Activated CD8-positive, alpha-beta memory T cell treated with anti-CD3 and anti-CD28 coated beads for 48 hours (primary cell): ENCODE data around the gene ZNF205.
"Not testable (repeated sequence)": the region's sequence is repeated elsewhere in the genome, so short reads cannot be mapped to it uniquely, and the experiment has no call there.

ENCODE experiments used
- DNase-seq, 3 experiments: peaks; one replicate each; pipeline ENCODE4 v3.0.0-alpha.2; 2020; ENCODE audit warnings: low read depth in 2 of 3, low spot score in 2 of 3

ZNF205 gene

DNA sequence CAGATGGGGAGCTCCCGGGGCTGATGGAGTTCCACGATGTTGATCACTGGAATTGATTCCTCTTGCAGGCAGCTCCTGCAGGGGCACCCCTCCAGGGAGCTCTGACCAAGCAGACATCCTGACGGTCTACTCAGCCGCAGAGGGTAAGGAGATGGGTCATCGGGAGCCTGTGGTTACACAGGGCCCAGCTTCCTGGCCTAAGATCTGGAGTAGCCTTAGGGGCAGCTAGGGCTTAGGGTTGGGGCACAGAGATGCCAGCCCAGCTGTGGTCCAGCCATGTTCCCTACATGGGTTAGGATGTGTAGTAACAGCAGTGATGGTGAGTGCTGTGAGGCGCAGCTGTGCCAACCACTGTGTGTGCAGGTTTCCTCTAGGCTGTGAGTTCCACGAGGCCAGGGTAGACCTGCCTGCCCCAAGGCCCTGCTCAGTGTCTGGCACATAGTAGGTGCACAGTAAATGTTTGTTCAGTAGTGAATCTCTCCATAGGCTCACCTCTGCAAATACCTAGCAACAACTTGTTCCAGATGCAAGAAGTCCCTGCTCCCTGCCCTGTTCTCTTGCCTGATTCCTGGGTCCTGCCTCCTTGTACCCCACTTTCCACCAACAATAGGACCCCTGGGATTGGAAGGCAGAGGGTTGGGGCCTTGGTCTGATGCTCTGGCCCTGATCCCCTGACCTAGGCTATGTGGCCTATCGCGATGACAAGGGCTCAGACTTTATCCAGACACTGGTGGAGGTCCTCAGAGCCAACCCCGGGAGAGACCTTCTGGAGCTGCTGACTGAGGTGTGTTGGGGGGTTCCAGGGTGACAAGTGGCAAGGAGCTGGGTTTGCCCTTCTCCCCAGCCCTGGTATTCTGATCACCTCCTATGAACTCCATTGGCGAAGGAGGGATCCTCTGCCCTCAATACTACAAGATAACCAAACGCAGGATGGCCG lies 36.1 kb downstream of the ZNF205 start:
- no peak for DNase-seq

DNA sequence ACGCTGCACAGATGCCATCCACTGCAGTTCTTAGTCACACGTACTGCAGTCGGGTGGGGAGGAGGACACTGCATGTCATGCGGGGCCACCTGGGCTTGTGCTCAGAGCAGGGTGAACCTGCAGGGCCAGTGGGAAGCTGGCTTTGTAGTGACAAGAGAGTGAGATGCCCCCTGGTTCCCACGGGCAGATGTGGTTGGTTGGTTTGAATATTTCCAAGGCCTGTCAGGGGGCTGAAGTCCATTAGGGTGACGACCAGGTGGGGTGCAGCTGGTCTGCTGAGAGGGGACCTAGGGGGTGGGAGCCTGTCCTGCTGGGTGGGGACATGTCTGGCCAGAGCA lies 36.8 kb downstream of the ZNF205 start:
- DNase-seq, result no peak

DNA sequence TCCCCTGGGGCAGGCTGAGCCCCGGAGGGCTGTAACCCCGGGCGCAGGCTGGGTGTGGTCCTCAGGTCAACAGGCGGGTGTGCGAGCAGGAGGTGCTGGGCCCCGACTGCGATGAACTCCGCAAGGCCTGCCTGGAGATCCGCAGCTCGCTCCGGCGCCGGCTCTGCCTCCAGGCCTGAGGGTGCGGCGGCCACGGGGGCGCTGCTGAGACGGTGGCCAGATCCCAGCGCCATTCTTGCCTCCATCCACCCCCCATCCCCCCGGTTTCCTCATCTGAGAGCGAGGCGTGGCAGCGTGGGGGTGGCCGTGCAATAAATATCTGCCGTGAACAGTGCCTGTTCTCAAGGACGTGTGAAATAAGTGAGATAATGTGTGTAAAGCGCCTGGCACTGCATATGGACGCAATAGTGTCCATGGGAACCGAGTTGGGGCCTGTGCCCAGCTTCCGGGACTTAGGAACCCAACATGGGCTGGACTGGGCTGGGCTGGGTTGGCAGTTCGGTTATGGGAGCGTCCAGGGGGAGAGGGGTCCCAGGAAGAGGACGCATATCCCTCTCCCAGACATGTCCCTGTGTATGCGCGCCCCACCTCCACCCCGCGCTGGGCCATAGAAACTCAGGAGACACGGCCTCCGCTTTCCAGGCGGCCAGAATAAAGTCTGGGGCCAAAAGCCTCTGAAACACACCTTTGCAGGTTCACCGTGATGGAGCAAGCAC lies 37.4 kb downstream of the ZNF205 start:
- DNase-seq, result no peak

DNA sequence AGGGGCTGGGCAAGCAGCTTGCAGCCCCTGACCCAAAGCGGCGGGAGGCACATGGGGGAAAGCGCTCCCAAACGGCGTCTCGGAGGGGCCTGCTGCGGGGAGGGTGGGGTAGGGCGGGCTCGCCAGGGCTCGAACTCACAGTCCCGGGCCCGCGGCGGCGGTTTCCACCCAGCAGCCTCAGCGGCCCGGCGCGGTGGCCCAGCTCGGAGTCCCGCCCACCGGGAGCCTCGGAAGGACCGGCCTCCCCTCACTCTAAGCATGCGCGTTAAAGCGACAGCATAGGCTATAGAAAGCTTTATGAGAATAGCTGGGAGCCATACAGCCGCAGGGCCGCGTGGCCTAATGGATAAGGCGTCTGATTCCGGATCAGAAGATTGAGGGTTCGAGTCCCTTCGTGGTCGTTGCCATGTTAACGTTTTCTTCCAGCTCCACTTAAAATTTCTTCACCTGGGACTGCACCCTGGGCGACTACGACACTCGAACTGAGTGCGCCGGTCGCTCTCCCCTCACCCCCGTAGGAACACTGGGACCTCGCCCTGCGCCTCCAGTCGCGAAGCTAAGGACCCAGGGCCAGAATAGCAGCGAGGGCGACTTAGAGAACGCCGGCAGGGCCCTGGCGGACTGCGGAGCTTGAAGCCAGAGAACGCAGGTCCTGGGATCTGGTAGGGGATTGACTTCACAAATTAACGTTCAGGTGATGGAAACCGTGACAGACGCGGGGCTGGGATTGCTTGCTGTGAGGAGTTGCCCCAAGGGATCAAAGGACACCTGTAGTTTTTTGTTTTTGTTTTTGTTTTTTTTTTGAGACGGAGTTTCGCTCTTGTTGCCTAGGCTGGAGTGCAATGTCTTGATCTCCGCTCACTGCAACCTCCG lies 38.2 kb downstream of the ZNF205 start:
- peak; percentile 99 to 100 (median 100) for DNase-seq

DNA sequence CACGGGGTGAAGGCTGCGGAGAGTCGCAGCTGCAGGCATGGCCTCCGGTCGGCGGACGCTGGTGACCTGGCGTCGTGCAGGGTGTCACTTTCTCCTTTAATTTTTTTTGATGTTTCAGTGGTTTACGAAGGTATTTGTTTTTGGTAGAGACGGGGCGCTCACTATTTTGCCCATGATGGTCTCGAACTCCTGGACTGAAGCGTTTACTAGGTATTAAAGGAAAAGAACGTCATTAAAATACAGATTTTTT lies 39.6 kb downstream of the ZNF205 start:
- DNase-seq, result no peak

DNA sequence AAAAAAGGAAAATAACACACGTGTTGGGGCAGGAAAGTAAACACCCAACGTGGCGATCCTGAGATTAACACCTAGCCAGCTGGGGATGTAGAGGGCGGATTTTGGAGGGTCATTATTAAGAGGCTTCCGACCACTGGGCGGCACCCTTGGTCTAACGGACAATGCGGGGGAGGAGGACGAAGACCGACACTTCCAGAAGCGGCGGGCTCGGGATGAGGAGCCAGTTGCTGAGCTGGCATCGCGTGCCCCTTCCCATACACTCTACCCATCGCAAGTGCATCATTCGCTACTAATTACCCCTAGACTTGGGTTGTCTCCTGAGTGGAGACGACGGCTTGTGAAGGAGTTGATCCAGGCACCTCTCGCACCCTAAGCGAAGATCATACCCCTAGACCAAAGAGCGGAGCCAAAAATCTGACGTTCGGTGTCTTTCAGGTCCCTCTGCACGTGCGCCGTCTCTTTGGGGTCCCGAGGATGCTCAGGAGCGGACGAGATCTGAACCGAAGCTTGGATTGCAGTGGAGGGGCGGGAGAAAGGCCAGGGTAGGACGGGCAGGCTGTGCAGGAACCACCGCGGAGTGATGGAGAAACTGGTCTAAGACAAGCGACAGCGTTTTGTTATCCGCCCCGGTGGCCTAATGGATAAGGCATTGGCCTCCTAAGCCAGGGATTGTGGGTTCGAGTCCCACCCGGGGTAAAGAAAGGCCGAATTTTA lies 40.0 kb downstream of the ZNF205 start:
- peak; percentile 83 to 99 (median 99) for DNase-seq

DNA sequence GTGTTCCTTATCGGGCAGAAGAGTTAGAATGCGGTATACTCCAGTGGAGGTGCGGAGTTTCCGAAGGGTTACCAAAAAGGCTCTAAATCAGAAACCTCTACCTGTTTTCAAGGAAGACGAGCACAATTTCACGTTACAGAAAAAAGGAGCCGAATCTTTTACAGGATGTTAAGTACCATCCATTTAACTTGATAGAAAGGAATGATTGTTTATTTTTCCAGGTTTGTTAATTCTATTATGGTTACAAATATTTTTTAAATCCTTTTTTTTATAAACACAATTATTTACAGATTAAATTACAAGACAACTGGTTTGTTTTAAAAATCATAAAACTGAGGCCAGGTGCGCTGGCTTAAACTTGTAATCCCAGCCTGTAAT lies 40.6 kb downstream of the ZNF205 start:
- no peak for DNase-seq

DNA sequence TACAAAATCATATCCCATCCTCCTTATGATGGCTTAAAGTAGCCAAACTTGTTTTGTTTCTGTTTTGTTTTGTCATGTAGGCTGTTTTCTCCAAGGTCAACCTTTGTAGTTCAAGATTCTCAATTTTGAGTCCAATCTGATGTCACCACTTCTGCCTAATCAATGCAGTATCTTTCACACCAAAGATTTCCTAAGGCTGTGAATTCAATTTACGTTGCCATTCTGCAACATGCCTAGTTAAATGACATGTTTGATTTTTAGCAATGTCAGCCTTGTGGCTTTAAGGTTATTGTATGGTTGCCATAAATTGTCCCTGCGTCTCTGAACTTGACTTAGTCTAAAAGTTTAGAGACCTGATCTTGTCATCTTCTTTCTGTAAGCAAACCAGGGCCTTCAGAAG lies 42.8 kb downstream of the ZNF205 start:
- DNase-seq, result no peak

DNA sequence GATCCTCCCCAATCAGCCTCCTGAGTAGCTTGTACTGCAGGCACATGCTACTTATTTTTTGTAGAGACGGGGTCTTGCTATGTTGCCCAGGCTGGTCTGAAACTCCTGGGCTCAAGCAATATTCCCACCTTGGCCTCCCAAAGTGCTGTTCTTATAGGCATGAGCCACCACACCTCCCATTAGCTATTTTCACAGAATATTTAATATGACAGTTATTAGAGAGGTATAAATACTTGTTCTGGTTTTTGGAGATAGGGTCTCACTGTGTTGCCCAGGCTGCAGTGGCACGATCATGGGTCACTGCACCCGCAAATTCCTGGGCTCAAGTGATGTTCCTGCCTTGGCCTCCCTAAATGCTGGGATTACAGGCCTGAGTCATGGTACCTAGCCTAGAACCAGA lies 43.6 kb downstream of the ZNF205 start:
- no peak for DNase-seq

DNA sequence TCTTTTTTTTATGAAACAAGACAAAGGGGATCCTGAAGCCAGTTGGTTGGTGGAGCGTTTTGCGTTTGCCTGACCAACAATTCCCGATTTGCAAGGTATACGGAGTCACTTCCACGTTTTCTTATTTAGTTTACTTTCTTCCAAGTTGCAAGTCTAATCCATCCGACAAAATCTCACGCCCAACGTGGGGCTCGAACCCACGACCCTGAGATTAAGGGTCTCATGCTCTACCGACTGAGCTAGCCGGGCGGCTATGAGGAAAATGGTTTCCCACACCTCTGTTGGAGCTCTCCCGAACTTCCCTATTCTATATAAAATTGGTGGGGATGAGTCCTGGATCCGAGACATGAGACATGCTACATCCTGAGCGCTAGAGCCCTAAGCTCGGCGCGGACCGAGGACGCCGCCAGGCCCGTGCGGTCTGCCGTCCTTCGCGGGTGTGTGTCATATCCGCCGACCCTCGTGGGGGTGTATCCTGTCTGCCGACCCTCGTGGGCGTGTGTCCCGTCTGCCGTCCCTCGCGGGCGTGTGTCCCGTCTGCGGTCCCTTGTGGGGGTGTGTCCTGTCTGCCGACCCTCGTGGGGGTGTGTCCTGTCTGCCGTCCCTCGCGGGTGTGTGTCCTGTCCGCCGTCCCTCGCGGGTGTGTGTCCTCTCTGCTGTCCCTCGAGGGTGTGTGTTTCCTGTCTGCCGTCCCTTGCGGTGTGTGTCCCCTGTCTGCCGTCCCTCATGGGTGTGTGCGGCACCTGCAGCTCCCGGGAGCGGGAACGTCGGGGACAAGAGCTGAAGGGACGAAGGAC lies 45.0 kb downstream of the ZNF205 start:
- peak in 1 of 3 experiments; percentile 68 for DNase-seq

DNA sequence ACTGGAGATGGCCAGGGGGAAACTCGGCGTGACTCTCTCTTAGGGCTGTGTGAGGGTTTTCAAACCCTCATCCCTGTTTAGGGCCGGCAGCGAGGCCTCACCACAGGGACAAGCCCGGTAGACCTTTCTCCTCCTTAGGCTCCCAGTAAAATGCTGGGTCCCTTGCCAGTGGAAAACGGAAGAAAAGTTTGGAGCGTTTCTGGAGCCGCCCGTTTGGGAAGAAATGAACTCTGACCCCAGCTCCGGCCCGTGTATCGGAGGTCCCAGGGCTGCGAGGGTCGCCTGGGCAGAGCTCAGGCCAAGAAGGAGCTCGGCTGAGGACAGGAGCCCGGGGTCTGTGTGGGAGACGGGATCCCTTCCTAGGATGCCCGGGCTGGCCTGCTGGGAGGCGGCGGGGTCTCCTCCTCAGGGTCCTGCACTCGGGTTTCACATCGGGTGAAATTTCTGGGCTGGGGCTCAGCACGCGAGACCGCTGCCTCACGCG lies 45.7 kb downstream of the ZNF205 start:
- DNase-seq, result no peak

DNA sequence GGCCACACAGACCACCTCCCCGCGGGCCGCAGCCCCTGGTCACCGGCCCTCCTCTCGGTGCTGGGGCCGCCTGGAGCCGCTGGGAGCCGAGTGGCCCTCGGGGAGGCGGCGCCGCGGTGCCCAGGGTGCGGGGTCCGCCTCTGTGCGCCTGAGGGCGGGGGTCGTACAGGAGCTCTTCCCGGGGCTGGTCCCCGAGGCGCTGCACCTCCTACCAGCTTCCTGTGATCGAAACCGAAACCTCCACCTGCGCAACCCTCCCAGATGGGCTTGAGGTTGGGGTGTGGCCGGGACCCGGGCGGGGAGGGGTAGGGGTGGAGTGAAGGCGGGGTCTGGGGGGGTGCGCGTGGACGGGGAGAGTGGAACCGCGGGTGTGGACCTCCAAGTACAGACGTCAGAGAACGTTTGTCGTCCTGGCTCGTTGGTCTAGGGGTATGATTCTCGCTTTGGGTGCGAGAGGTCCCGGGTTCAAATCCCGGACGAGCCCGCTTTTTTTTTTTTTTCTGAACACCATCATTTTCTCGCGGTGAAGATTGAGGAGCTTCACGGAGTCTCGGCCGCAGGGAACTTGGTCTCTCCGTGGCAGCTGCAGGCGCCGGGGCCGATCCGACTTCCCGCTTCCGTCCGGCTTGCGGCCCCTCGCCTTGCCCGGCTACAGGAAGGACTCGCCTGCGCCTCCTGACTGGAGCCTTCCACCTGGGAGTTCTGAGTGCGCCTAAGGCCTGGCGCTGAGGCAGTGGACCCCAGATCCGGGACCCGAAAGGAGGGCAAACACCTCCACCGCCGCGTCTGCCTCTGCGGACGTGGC lies 46.3 kb downstream of the ZNF205 start:
- peak; percentile 75 to 87 (median 85) for DNase-seq

DNA sequence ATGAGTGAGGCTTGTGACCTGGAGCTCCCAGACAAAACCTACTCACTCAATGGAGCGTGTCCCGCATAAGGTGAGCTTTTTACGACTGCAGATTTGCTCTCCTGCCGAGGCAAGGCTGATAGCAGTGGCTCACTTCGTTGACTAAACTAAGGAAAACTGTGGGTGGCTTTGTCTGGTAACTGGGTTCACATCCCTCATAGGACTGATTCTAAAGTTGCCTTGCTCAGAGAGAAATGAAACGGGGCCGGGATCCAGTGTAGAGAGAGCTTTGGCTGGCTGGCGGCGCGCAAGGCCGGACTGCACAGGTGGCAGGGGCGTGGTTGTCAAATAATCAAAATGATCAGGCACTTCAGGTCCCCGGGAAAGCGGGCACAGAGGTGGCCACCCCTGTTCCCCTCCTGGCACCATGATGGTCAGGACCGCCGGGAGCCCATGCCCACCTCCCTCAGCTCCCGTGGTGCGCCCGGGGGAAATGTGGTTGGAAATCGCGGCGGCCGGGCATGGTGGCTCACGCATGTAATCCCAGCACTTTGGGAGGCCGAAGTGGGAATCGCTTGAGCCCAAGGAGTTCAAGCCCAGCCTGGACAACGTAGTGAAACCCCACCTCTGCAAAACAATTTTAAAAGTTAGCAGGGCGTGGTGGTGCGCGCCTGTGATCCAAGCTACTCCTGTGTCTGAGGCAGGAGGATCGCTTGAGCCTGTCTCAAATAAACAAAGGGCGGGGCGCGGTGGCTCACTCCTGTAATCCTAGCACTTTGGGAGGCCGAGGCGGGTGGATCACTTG lies 49.0 kb downstream of the ZNF205 start:
- no peak for DNase-seq

DNA sequence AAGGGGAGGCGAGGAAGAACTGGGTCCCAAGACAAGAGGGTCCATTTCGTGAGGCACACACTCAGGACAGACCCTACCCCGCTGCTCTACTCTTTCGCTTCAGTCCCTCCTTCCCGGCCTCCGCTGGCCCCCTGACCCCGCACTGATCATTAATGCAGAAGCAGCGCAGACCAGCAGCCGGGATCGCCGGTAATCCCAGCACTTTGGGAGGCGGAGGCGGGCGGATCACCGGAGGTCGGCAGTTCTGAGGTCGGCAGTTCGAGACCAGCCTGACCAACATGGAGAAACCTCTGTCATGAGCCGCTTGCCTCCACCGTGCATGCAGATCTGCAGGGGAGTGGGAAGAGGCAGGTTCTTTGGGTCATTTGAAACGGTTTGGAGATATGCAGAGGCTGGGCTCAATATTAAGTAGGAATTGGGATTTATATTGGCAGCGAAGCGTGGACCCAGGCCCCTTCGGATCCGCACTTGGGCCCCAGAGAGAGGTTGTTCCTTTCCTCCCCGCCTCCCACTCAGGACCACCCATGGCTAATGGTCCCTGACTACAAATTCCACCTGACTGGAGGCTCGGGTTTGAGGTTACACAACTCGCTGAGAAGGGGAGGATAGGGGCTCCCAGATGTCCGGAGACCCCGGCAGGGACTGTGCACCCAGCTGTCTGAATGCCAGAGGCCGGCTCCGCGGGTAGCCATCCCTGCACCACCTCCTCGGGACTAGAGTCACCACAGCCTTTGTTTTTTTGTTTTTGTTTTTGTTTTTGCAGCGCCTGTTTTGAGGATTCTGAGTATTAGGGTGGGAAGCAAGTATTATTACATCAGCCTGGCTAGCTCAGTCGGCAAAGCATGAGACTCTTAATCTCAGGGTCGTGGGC lies 52.0 kb downstream of the ZNF205 start:
- no peak for DNase-seq

DNA sequence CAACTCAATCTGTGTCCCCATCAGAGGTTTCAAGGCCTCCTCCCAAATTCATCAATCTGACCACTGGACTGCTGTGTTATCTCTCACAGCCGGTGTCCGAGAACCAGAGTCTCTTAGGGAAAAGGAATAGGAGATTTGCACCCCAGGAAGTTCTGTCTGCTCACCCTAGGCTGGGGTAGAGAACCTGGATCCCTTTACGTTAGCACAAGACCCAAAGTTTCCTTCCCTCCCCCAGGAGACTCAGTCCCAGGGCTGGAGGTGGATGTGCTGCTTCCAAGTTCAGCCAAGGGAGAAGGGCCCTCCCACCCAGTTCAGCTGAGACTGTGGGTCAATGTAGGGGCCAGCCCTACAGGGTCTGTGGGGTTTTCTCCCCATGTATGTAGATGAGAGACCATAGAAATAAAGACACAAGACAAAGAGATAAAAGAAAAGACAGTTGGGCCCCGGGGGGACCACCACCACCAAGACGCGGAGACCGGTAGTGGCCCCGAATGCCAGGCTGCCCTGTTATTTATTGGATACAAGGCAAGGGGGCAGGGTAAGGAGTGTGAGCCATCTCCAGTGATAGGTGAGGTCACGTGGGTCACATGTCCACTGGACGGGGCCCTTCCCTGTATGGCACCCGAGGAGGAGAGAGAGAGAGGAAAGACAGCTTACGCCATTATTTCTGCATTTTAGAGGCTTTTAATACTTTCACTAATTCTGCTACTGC lies 52.9 kb downstream of the ZNF205 start:
- no peak for DNase-seq

DNA sequence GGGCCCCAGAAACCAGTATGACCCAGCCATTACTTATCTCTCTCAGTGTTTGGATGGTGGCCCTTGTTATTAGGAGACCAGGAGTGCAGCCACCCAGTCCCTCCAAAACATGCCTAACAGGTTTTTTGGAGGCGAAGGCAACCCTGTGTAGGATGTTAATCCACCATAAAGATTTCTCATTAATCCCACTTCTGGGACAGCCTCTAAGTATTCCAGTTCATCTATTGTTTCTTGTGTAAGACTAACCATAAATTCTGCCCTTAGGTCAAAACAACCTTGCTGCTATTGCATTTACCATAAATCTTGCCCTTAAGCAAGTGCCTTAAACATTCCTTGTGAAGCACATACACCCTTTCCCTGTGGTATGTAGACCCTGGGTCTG lies 54.1 kb downstream of the ZNF205 start:
- DNase-seq, result no peak

DNA sequence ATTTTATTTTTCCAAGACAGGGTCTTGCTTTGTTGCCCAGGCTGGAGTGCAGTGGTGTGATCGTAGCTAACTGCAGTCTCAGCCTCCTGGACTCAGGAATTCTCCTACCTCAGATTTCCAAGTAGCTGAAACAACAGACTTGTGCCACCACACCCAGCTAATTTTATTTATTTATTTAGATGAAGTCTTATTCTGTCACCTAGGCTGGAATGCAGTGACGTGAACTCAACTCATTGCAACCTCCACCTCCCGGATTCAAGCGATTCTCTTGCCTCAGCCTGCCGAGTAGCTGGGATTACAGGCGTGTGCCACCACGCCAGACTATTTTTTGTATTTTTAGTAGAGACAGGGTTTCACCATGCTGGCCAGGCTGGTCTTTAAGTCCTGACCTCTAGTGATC lies 56.3 kb downstream of the ZNF205 start:
- not testable (repeated sequence) for DNase-seq
